Astrocyte of the hippocampus (primary cell): ENCODE data around the gene LRRC42.
A peak's percentile ranks its signal among the peaks of the same experiment; 100 is the strongest.

Experiments
- DNase-seq: peaks from one replicate; pipeline ENCODE4 v3.0.0; 2011; ENCODE audit warnings: low read depth, low spot score

The LRRC42 gene

GRCh38 chr1:53946252-53947171 lies at the start of gene LRRC42:
TSS of gene LRRC42 (plus strand) at chr1:53946350. CDS start at chr1:53952000, 5,650 bp downstream.
- DNase-seq: no peak

- peak; percentile 85 for DNase-seq
Observed at GRCh38 chr1:53896635-53897229, 49.4 kb upstream of the LRRC42 start.

- DNase-seq: peak; percentile 83
Observed at GRCh38 chr1:53899206-53899628, 46.9 kb upstream of the LRRC42 start.

GRCh38 chr1:53899708-53900107 lies 46.4 kb upstream of the LRRC42 start:
- DNase-seq: no peak

GRCh38 chr1:53902235-53903138 lies 43.7 kb upstream of the LRRC42 start:
- no peak for DNase-seq

- DNase-seq: no peak
Observed at GRCh38 chr1:53905509-53905908, 40.6 kb upstream of the LRRC42 start.

- DNase-seq: no peak
Observed at GRCh38 chr1:53906121-53906520, 40.0 kb upstream of the LRRC42 start.

- no peak for DNase-seq
Observed at GRCh38 chr1:53909946-53910345, 36.2 kb upstream of the LRRC42 start.

GRCh38 chr1:53911442-53911841 lies 34.7 kb upstream of the LRRC42 start:
- no peak for DNase-seq

- no peak for DNase-seq
Observed at GRCh38 chr1:53913352-53914033, 32.7 kb upstream of the LRRC42 start.

- DNase-seq: no peak
Observed at GRCh38 chr1:53918343-53918742, 27.8 kb upstream of the LRRC42 start.

- peak; percentile 39 for DNase-seq
Observed at GRCh38 chr1:53919675-53920066, 26.5 kb upstream of the LRRC42 start.

- DNase-seq: no peak
Observed at GRCh38 chr1:53927376-53927881, 18.7 kb upstream of the LRRC42 start.

- DNase-seq: no peak
Observed at GRCh38 chr1:53929246-53929960, 16.7 kb upstream of the LRRC42 start.

- no peak for DNase-seq
Observed at GRCh38 chr1:53930932-53931331, 15.2 kb upstream of the LRRC42 start.

GRCh38 chr1:53931523-53931922 lies 14.6 kb upstream of the LRRC42 start:
- no peak for DNase-seq

GRCh38 chr1:53934170-53934765 lies 11.9 kb upstream of the LRRC42 start:
- DNase-seq: no peak

GRCh38 chr1:53936430-53936829 lies 9.7 kb upstream of the LRRC42 start:
- no peak for DNase-seq

- DNase-seq: no peak
Observed at GRCh38 chr1:53938136-53938830, 7.9 kb upstream of the LRRC42 start.
